Naive B cell (primary cell): ENCODE results near the gene CCNK. TPM values are rescaled to one million over a fixed set of nuclear protein-coding genes. Genes with fewer than 3 reads are reported as not detected.

ENCODE experiments used
- ATAC-seq, 2 donors: fragments of 150-1000 bp; cut with Tn5 transposase; 2 replicates each; pipeline ENCODE4 v1.10.0; 2021; ENCODE audit warnings: low read depth in 2 of 2, mild to moderate bottlenecking in 2 of 2, moderate library complexity in 2 of 2
- DNase-seq: peaks from one replicate; pipeline ENCODE4 v3.0.0; 2022
- H3K27ac Mint-ChIP-seq, 6 donors: one replicate each; pipeline ENCODE4 v1.8.0; 2020 to 2022; ENCODE audit warnings: mild to moderate bottlenecking in 6 of 6, mixed read lengths in 6 of 6, moderate library complexity in 5 of 6, inconsistent platforms in 2 of 6
- H3K27me3 Mint-ChIP-seq, 3 donors: one replicate each; pipeline ENCODE4 v1.8.0; 2021 to 2022; ENCODE audit warnings: mixed read lengths in 3 of 3, mild to moderate bottlenecking in 1 of 3
- H3K36me3 Mint-ChIP-seq, 2 donors: one replicate each; pipeline ENCODE4 v1.8.0; 2020 to 2022; ENCODE audit warnings: mixed read lengths in 2 of 2, inconsistent platforms in 1 of 2, mild to moderate bottlenecking in 1 of 2
- H3K4me1 Mint-ChIP-seq, 3 donors: one replicate each; pipeline ENCODE4 v1.8.0; 2020 to 2022; ENCODE audit warnings: mixed read lengths in 3 of 3, inconsistent platforms in 1 of 3, mild to moderate bottlenecking in 1 of 3, moderate library complexity in 1 of 3
- H3K4me3 Mint-ChIP-seq, 8 donors: one replicate each; pipeline ENCODE4 v1.8.0; 2020 to 2022; ENCODE audit warnings: mild to moderate bottlenecking in 8 of 8, mixed read lengths in 8 of 8, moderate library complexity in 8 of 8, inconsistent platforms in 2 of 8
- H3K9me3 Mint-ChIP-seq, 7 donors: one replicate each; pipeline ENCODE4 v1.8.0; 2020 to 2022; ENCODE audit warnings: mixed read lengths in 7 of 7, mild to moderate bottlenecking in 5 of 7, inconsistent platforms in 2 of 7, moderate library complexity in 1 of 7
- polyA plus RNA-seq, 6 donors: library from polyadenylated mRNA; unstranded; fragments of 300-500 nt; fragmentation: Illumina TruSeq; gene quantifications; one replicate each; pipeline ENCODE4 v1.2.3, GENCODE V29; 2021; ENCODE audit warnings: low read depth in 6 of 6

Gene CCNK
- polyA plus RNA-seq = 10 to 100 TPM; 15.5 to 30.7 (median 23.1) TPM

DNA sequence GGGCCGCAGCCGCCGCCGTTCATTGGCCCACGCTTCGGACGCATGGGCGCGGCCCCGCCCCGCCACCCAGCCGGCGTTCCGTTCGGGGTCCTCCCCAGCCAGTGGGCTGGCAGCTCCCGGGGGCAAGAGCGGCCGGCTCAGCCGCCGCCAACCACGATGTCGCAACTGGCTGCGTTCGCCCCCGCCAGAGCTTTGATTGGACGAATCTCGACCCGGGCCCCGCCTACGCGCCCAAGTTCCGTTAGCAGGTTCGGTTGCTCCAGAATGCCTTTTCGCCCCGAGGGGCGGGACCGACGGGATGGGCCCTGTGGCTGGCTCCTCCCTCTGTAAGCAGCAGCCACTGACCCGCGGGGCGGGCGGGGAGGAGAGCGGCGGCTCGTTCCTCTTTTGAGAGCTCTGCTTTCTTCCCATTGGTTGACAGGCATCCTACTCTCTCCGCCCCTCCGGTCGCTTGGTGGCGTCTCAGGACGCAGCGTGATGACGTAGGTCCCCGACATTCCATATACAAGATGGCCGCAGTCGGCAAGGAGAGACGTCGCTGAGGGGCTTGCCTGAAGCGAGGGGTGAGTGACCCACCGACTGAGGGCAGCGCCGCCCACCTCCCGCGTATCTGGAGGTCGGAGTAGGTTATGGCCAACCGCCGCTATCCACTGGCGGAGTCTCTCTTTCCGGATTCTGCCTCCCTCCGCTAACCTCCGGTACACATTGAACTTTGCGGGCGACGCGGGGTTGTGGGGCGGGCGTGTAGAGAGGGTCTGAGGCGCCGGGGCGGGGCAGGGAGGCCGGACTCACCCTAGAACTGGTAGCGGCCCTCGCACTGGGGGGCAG is at the start of gene CCNK:
CCNK (plus strand) TSS at position 493 of the 828 bp plus-strand sequence. CDS start 11,269 bp downstream, outside the sequence.
- Mint-ChIP-seq H3K4me3 (peak within 1 kb of the TSS; percentile 96 to 100 (median 99)), H3K36me3 (no peaks in the 10 kb centered on the region), H3K4me1 (peaks cover 53 to 66% (median 54%) of the 10 kb centered on the region in 3 donors), H3K27ac (peak within 1 kb of the TSS; percentile 94 to 100 (median 98)), H3K27me3 (no peaks in the 10 kb centered on the region), H3K9me3 (no peaks in the 10 kb centered on the region)
- ATAC-seq = peak; percentile 81 to 82
- peak; percentile 100 for DNase-seq

- ATAC-seq (no peak), DNase-seq (no peak)
- Mint-ChIP-seq H3K27ac (peak overlapping the region in 1 of 6 donors; percentile 22), H3K36me3 (peaks cover 21 to 31% of the 10 kb centered on the region in 2 donors), H3K9me3 (peaks cover 4 to 14% (median 10%) of the 10 kb centered on the region in 7 donors), H3K4me3 (no peak overlapping the region), H3K27me3 (no peaks in the 10 kb centered on the region), H3K4me1 (peaks cover 29 to 37% (median 37%) of the 10 kb centered on the region in 3 donors)
Observed at GRCh38 chr14:99431986-99432385, 49.2 kb upstream of the CCNK start.

- Mint-ChIP-seq H3K4me1 (peaks cover 34 to 41% (median 41%) of the 10 kb centered on the region in 3 donors), H3K27ac (peak overlapping the region in 2 of 6 donors; percentile 22 to 63), H3K36me3 (peaks cover 21 to 29% of the 10 kb centered on the region in 2 donors), H3K9me3 (peaks cover 4 to 14% (median 10%) of the 10 kb centered on the region in 7 donors), H3K27me3 (no peaks in the 10 kb centered on the region), H3K4me3 (no peak overlapping the region)
- DNase-seq = no peak
- ATAC-seq = no peak
Observed at GRCh38 chr14:99432485-99432884, 48.7 kb upstream of the CCNK start.

GRCh38 chr14:99435327-99435726 is 45.9 kb upstream of the CCNK start:
- H3K4me3 Mint-ChIP-seq = no peak overlapping the region
- ATAC-seq (no peak), DNase-seq (no peak)
- no peaks in the 10 kb centered on the region for H3K9me3 Mint-ChIP-seq
- no peaks in the 10 kb centered on the region for H3K27me3 Mint-ChIP-seq
- H3K4me1 Mint-ChIP-seq = peaks cover 21 to 31% (median 27%) of the 10 kb centered on the region in 3 donors
- peaks cover 20 to 27% of the 10 kb centered on the region in 2 donors for H3K36me3 Mint-ChIP-seq
- H3K27ac Mint-ChIP-seq = peak overlapping the region in 1 of 6 donors; percentile 74

DNA sequence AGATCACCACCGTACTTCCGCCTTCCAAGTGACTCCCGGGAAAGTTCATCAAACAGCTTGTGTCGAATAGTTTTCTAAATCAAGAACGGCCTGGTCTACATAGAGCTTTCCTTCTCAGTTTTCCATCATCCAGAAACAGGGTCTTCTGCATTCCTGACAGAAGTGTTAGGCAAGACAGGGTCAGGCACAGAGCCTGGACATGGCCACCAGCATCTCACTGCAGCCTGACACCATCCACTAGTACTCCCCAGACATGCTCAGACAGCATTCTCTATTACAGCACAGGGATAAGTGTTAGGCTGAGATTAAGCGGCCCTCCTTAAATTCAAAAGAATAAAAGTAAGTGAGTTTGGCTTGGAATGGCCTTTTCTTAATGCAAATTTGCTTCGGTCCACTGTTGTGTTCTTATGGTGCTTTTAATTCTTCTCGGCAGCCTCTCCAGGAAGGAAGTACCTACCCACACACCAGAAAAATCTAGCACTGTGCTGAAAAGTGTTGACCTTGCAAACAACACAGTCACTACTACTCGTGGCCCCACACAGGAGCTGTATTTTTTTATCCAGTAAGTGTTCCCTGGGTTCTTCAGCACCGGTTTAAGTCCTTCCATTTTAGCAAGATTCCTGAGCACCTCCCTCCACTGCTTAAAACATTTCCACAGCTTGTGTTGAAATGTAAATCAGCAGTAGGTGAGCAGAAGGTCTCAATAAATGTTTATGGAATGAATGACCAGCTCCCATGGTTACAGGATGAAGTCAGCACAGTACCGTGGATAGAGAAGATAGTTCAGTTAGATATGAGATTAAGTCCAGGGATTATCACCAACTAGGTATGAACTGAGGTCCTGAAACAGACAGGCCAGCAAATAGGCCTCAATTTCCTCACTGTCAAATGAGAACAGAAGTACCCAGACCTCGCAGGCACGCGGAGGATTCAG is 44.7 kb upstream of the CCNK start:
- H3K9me3 Mint-ChIP-seq = no peaks in the 10 kb centered on the region
- DNase-seq (no peak), ATAC-seq (no peak)
- no peaks in the 10 kb centered on the region for H3K27me3 Mint-ChIP-seq
- H3K36me3 Mint-ChIP-seq = peaks cover 20 to 28% of the 10 kb centered on the region in 2 donors
- H3K4me1 Mint-ChIP-seq = peaks cover 21 to 26% (median 22%) of the 10 kb centered on the region in 3 donors
- H3K4me3 Mint-ChIP-seq = no peak overlapping the region
- peak overlapping the region in 3 of 6 donors; percentile 41 to 80 (median 76) for H3K27ac Mint-ChIP-seq

DNA sequence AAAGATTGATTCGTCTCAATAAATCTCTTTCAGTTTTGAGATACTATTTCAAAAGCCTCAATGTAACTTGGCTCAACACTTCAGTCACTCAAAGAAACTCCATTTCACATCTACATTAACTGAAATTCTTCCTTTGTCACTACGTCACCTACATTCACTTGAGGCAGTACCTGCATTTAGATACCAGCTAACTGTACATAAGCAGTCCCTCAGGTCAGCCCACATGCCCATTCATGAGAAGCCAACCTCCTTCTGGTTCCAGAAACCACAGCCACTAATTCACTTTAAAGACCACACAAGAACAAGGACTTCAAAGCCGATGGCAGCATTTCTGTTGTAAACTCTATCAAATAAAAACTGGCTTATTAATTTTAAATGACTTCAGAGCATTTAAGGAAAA is 43.5 kb upstream of the CCNK start:
- no peak for DNase-seq
- Mint-ChIP-seq H3K4me3 (no peak overlapping the region), H3K4me1 (peaks cover 21 to 37% (median 31%) of the 10 kb centered on the region in 3 donors), H3K27me3 (no peaks in the 10 kb centered on the region), H3K36me3 (peaks cover 27 to 35% of the 10 kb centered on the region in 2 donors), H3K27ac (peak overlapping the region in 2 of 6 donors; percentile 14 to 57), H3K9me3 (no peaks in the 10 kb centered on the region)
- no peak for ATAC-seq

DNA sequence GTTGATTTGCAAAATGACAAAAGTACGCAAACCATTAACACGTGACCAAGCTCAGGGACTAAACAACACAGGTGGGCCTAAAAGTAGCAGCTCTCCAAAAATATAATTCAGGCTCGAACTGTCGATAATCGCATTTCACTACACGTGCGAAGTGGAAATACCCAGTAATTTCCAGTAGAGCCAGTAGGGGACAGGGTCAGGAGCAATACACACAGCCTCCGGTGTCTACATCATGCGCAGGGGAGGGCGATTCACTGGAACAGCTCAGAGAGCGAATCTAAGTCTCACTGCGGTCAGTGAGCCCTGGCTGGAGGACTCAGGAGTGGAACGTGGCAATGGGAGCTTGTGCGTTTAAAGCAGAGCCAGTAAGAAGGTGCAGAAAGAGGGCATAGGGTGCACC is 40.9 kb upstream of the CCNK start:
- no peaks in the 10 kb centered on the region for H3K9me3 Mint-ChIP-seq
- no peak for DNase-seq
- no peaks in the 10 kb centered on the region for H3K27me3 Mint-ChIP-seq
- H3K4me1 Mint-ChIP-seq = peaks cover 21 to 39% (median 32%) of the 10 kb centered on the region in 3 donors
- no peak for ATAC-seq
- no peak overlapping the region for H3K4me3 Mint-ChIP-seq
- H3K36me3 Mint-ChIP-seq = peaks cover 20 to 35% of the 10 kb centered on the region in 2 donors
- peak overlapping the region in 3 of 6 donors; percentile 48 to 84 (median 68) for H3K27ac Mint-ChIP-seq

GRCh38 chr14:99441157-99441870 is 39.9 kb upstream of the CCNK start:
- peak overlapping the region; percentile 20 to 69 (median 38) for H3K27ac Mint-ChIP-seq
- H3K4me3 Mint-ChIP-seq = peak overlapping the region in 1 of 8 donors; percentile 43
- H3K36me3 Mint-ChIP-seq = peaks cover 22 to 26% of the 10 kb centered on the region in 2 donors
- H3K27me3 Mint-ChIP-seq = no peaks in the 10 kb centered on the region
- no peak for DNase-seq
- ATAC-seq = no peak
- no peaks in the 10 kb centered on the region for H3K9me3 Mint-ChIP-seq
- peaks cover 16 to 33% (median 27%) of the 10 kb centered on the region in 3 donors for H3K4me1 Mint-ChIP-seq

DNA sequence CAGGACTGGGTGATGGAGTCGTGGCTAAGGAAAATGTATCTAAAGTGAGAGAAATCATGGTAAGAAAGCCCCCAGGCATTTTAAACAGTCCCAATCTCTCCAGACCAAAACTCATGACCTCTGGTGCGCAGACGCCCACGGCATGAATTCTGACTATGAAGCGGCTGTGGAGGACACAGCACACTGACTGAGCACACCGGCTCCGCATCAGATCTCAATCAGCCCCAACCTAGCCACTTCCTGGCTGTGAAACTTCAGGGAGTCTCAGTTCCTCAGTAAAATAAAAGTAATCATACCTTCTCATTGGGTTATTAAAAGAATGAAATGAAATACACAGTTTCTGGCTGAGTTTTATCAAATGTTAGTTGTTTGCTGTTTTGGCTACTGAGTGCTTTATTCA is 39.3 kb upstream of the CCNK start:
- peaks cover 26% of the 10 kb centered on the region in 2 donors for H3K36me3 Mint-ChIP-seq
- no peaks in the 10 kb centered on the region for H3K9me3 Mint-ChIP-seq
- peaks cover 12 to 27% (median 21%) of the 10 kb centered on the region in 3 donors for H3K4me1 Mint-ChIP-seq
- peak overlapping the region in 5 of 6 donors; percentile 6 to 71 (median 48) for H3K27ac Mint-ChIP-seq
- no peak for ATAC-seq
- H3K4me3 Mint-ChIP-seq = peak overlapping the region in 1 of 8 donors; percentile 57
- H3K27me3 Mint-ChIP-seq = no peaks in the 10 kb centered on the region
- no peak for DNase-seq

GRCh38 chr14:99445931-99446330 is 35.3 kb upstream of the CCNK start:
- Mint-ChIP-seq H3K4me1 (peaks cover 4 to 16% (median 15%) of the 10 kb centered on the region in 3 donors), H3K9me3 (no peaks in the 10 kb centered on the region), H3K27me3 (no peaks in the 10 kb centered on the region), H3K4me3 (no peak overlapping the region), H3K27ac (no peak overlapping the region), H3K36me3 (peaks cover 17 to 22% of the 10 kb centered on the region in 2 donors)
- ATAC-seq (no peak), DNase-seq (no peak)

GRCh38 chr14:99447739-99448138 is 33.5 kb upstream of the CCNK start:
- H3K4me3 Mint-ChIP-seq = no peak overlapping the region

DNA sequence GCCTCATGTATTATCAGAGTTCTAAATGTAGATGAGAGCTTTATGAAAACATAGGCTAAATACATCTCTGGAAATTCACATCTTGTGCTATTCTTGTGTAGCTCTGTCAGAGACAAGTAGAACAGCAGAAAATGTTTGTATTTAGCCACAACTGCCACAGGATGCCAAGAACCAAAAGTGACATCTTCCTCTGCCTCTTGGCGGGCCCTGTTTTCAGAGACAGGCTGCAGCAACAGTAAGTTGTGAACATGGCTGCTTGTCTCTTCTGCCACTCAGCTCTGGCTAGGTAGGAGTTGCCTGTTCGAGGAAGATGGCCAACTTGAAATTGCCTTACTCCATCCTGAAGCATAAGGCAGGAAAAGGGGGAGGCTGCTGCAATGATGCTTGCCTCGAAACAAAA is 30.9 kb upstream of the CCNK start:
- Mint-ChIP-seq H3K4me3 (no peak overlapping the region), H3K27ac (no peak overlapping the region), H3K9me3 (no peaks in the 10 kb centered on the region), H3K27me3 (no peaks in the 10 kb centered on the region), H3K36me3 (peaks cover 13 to 21% of the 10 kb centered on the region in 2 donors), H3K4me1 (no peaks in the 10 kb centered on the region)
- no peak for DNase-seq
- no peak for ATAC-seq

More at GRCh38 chr14:99447739-99448138, 33.5 kb upstream of the CCNK start:
- Mint-ChIP-seq H3K27ac (no peak overlapping the region), H3K27me3 (no peaks in the 10 kb centered on the region), H3K4me1 (peaks cover 0 to 2% (median 1%) of the 10 kb centered on the region in 3 donors), H3K9me3 (no peaks in the 10 kb centered on the region), H3K36me3 (peaks cover 14 to 15% of the 10 kb centered on the region in 2 donors)
- ATAC-seq = no peak
- no peak for DNase-seq
